GM18498 (cell line): ENCODE results near the gene ZNF407.

Experiments
- ATAC-seq: cut with Tn5 transposase; IDR thresholded peaks from one replicate; pipeline ENCODE4 v1.9.1; 2021; ENCODE audit warnings: mild to moderate bottlenecking, moderate library complexity; ENCODE audit not compliant: unreplicated experiment

ZNF407 gene

DNA sequence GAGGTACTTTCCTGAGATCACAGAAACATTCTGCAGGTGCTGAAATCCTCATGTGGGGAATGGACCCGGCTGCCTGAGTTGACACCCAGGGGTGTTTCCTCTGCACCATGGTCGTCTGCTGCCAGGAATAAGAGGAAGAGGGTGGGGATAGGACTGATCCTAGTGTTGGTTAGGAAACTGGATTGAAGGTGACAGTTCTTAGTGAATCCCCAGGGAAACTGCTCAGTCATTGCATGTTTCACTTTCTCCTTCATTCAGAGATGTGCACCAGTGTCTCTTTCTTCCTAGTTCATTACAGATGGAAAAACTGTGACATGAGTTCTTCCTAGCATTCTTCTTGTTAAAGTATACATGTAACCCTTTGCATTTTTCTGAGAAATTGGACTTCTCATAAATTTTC, 317.0 kb downstream of the ZNF407 start:
- no peak for ATAC-seq

GRCh38 chr18:74916773-74917393, 319.2 kb downstream of the ZNF407 start:
- ATAC-seq: no peak

DNA sequence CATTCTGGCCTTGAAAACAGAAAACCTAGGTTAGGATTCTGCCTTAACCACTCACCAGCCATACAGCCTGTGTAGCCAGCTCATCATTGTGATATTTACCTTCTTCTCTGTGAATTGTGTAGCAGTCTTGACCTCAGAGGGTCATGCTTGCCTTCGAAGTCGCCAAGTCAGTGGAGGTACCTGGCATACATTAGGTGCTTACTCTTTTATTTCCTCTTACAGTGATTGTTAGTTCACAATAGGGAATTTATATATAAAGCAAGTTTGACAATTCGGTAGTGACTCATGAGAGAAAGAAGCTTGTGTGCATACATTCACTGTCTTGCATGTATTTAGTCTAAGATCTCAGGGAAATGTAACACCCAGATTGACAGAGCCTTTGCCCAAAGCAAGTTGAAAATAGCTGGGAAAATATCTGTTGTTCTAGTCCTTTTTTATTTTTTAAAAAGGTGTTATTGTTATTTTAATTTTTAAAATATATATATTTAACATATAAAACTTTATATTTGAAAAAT, 320.7 kb downstream of the ZNF407 start:
- no peak for ATAC-seq

DNA sequence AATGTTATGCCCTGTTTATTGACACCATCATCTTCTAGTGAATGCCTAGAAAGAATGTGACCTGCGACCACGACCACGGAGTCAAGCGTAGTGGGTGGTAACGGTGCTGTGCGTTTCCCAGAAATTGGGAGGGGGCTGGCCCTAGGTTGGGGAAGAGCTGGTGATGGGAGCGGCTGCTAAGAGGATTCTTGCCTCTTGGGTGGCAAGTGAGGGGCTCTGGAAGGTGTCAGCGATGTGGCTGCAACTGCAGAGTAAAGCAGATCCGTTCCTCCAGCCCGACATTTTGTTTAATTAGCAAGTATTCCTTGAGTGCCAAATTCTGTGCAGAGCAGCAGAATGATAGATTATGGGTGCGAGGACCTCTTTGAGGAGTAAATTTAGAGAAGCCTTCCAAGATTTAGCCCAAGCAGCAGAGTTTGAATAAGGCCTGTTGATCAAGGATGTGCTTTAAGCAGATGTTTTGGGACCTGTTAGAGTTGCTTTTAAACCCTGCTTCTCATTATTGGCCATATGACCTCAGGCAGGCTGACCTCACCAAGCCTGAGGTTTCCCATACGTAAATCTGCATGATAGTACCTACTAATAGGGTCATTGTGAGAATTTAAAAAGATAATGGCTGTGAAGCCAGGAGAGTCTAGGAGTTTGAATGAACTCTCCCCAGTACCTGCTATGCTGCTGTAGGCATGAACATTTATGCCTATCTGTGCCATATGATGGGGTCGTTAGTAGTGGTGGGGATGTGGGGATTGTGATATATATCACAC, 323.6 kb downstream of the ZNF407 start:
- no peak for ATAC-seq

DNA sequence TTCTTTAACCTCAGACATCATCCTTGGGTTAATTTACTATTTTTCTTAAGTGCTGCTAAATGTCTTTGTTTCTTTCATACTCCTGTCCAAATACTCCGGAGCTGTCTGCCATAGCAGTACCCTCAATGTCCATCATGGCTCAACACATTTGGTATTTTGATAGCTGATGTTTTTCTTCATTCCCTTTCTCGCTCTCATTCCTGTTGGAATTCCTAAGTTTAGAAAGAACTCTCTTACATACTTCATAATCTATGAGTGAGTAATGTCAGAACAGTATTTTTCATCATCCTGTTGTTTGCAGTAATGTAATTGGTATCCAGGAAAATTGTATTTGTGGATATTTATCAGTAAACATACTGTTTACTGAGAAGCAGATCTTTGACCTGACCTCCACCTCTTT, 328.4 kb downstream of the ZNF407 start:
- no peak for ATAC-seq

DNA sequence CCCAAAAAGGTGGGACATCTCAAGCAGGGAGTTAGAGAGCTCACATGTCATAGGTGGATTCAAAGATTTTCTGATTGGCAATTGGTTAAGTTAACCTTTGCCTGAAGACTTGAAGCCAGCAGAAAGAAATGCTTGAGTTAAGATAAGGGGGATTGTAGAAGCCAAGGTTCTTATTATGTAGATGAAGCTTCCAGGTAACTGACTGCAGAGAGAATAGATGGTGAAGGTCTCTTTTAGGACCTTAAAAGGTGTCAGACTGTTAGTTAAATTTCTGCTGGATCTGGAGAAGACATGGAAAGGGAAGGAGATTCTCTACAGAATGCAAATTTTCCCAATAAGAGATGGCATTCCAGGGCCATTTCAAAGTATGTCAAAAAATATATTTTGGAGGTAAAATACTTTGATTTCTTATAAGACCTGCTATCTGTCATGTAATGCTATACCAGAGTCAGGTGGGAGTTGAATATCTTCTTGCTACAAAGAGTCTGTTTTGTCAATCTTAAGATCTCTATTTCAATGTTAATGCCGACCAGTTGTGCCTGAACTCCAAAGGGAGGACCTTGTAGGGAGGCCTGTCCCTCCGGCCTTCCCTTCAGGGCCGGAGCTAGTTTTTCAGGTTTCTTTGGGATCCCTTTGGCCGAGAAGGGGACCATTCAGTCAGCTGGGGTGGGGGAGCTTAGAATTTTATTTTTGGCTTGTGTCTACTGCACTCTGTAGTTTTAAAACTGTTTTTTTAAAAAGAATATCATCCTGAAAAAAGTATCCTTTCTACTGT, 330.7 kb downstream of the ZNF407 start:
- no peak for ATAC-seq

DNA sequence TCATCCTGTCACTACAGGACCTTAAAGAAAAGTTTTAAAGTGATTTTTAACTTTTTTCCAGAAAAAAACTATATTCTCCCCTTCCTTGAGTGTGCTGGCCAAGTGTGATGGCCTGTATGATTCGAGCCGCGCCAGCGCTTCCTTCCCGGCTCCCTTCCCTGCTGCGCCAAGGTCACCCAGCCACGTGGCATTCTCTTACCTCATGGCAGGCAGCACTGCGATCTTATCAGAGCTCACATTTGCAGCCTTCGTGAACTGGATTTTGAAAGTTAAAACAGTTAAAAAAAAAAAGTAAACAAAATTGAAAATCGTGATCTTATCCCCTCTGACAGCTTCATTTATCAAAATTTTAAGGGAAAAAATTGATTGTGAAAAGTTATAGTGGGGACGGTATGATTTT, 331.4 kb downstream of the ZNF407 start:
- ATAC-seq: no peak

DNA sequence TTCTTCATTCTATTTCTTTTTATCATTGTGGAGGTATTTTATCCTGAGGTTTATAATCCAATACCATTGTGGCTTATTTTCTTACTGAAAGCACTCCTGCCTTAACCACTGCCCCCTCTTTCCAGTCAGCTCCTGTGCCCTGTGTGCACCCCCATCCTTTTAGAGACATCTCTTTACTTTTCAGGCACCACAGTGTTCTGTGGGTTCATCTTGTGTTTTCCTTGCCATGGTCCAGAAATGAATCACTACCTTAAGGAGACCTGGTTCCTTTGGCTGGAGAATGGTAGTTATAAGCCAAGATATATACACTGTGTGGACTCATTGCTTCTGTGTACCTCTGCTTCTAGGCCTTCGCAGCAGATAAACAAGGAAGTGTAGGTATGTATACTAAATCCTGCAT, 332.9 kb downstream of the ZNF407 start:
- ATAC-seq: no peak

GRCh38 chr18:74933930-74934329, 336.3 kb downstream of the ZNF407 start:
- no peak for ATAC-seq

DNA sequence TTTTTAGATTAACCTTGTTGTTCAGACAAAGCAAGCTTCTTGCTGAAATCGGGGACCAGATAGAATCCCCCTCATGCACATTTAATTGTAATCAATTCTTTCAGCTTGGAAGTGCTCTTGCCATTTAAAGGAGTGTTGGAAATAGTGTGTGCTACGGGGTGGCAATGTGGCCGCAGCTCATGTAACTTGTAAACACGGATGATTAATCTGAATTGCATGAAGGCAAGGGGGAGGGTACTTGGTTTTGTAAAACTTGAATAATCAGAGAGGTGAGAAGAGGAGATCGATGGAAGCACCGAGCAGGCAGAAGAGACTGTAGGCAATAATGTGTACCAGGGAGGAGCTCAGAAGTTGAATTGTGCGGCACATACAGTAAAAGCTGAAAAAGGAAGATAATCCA, 337.8 kb downstream of the ZNF407 start:
- ATAC-seq: no peak

DNA sequence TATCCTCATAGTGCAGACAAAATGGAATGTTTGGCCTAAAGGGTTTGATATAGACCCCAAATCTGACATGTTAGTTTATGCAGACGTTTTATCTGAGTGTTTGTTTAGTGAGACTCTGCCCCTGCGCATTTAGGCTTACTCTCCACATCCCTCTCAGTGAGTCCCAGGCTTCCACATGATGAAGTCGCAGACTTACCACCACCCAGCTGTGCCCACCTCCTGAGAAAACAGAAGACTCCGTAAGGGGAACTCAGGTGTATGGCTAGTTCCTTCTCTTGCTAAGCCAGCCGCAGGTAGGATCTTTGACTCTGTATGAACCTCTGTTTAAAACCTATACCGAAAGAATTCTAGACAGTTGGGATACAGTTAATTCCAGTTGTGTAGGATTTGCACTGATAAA, 338.7 kb downstream of the ZNF407 start:
- ATAC-seq: no peak

GRCh38 chr18:74937291-74937690, 339.6 kb downstream of the ZNF407 start:
- no peak for ATAC-seq

DNA sequence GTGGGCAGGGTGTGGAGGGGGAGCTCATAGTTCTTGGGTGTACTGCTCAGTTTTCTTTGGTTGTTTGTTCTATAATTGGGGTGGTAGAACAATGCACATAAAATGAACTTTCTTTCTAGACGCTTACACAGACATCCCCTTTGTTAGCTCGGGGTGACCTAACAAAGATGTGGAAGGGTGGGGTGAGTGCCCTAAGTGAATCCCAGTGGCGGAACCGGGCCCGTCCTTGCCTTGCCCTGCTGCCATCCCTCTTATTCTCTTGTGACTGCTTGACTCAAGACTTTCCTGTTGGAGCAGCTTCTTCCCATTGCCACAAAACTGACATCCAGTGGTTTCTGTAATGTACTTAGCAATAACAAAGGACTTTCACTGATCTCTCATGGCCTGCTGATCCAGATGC, 343.2 kb downstream of the ZNF407 start:
- ATAC-seq: no peak

DNA sequence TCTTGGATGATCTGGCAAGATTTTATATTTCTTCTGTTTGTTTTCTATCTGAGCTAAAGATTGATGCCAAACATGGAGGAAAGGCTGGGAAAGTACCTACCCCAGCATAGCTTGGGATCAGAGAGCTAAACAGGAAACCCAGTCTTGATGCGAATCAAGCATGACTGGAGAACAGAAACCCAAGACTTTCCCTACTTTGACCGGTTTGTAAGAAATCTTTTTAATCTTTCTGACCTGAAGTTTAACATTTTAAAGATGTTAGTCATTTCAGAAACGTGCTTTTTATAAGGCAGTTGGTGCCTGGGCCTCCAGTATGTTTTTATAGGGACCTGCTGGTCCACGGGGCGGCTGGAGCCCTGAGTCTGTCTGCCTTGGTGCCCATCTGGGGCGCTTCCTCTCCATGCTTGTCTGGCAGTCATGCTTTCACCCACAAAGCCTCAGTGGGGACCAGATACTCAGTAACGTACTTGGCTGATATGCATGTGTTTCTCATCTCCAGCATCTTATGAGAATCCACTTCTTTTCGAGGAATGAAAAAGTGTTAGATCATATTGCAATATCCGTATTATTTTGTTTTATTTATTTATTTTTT, 344.7 kb downstream of the ZNF407 start:
- peak; percentile 94 for ATAC-seq

DNA sequence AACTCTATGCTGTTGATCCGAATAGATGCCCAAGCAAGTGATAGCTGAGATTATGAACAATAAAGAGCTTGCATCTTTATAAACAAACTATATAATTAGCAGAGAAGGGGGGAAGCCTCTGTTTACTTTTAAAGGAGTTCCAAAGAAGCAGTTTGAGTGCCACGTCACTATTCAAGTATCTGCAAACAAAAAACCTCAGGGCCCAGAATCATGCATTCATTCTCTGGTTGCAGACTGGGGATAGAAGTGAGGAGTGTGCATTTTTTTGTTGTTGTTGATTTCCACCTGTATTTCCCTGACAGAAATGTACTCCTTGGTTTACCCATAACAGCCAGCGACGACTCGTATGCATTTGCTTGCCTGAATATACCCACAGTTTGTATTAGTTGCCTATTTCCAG, 347.0 kb downstream of the ZNF407 start:
- ATAC-seq: no peak

GRCh38 chr18:74945774-74946545, 348.3 kb downstream of the ZNF407 start:
- ATAC-seq: no peak

DNA sequence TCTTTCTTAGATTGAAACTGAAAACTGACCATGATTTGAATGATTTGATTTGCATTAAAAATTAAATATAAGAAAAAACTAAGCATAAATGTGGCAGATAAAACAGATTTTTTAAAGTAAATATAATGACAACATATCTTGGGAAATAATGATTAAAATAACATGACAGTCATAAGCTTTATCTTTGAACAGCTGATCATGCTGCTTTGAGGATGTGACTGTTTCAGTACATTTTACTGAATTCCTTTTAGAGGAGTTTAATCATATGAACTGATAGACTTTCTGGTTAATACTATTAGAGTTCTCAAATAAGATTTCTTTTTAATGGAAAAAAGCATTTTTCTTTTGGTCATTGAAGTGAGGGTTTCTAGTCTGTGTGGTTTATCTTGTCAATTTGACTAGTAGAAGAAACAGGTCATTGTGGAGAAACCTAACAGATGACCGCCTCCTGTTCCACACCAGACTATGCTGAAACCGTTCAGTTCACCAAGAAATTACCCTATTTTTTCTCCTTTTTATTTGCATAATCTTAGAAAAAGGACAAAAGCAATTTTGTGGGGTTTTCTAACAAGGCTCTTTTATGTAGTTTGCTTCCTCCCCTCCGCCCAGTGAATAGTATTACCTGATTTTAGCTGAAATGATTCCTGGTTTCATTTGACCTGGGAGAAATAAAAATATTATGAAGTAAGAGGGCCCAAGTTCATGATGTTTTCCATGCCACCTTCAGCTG, 349.1 kb downstream of the ZNF407 start:
- ATAC-seq: no peak

DNA sequence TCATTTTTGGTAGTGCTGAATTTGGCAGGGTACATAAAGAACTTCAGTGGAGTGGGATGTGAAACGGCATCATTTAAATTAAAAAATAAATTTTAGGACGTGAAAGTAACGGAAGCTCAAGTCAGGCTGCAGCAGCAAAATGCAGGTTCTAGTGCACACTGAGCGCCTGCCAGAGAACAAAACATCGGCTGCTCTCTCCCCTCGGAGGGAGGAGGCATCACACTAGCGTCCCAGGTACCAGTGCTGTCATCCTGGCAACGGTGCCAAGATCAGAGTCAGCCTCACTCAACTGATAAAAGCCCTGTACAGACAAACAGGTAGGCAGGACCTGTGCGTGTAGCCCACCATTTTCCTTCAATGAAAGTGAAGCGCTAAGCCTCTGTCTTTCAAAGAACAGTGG, 349.7 kb downstream of the ZNF407 start:
- no peak for ATAC-seq

GRCh38 chr18:74947875-74948274, 350.2 kb downstream of the ZNF407 start:
- ATAC-seq: no peak

GRCh38 chr18:74949611-74950010, 351.9 kb downstream of the ZNF407 start:
- no peak for ATAC-seq
